Activated CD8-positive, alpha-beta memory T cell treated with anti-CD3 and anti-CD28 coated beads, Interleukin-2, amount 50 U/mL, for 1 hour (primary cell): Measurements from ENCODE around the gene INPPL1.

Experiments used
- DNase-seq: peaks from one replicate; pipeline ENCODE4 v3.0.0-alpha.2; 2020; ENCODE audit errors: extremely low read depth

INPPL1 gene

DNA sequence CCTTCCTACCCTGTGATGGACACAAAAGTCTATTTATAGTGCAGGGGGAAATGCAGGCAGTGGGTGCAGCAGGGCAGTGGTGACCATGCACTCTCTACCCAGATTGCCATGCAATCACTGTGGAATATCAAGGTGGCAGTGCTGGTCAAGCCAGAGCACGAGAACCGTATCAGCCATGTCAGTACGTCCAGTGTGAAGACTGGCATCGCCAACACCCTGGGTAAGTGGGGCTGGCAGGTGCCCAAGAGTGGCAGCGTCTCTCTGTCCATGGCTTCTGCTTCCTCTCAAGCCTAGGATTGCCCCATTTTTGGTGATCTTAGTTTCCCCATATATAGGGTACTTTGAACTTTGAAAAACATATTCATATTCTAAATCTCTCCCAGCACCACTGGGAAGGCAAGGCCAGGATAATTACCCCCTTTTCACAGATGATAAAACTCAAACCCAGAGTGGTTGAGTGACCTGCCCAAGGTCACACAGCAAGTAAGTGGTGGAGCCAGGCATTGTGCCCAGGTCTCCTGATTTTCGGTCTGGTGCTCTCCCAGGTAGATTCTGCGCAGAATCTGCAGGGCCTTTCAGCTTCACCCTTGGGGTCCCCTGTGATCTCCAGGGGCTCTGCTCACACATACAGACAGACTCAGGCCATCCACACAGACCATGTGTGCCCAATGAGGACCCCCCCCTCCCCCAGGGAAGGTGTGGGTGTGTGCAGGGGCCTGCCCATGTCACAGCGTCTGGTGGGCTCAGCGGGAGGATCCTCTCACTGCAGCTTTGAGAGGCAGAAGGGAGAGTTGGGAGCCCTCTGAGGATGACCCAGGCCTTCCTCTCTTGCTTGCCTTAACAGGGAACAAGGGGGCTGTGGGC lies 7.1 kb downstream of the INPPL1 start:
- DNase-seq = no peak

DNA sequence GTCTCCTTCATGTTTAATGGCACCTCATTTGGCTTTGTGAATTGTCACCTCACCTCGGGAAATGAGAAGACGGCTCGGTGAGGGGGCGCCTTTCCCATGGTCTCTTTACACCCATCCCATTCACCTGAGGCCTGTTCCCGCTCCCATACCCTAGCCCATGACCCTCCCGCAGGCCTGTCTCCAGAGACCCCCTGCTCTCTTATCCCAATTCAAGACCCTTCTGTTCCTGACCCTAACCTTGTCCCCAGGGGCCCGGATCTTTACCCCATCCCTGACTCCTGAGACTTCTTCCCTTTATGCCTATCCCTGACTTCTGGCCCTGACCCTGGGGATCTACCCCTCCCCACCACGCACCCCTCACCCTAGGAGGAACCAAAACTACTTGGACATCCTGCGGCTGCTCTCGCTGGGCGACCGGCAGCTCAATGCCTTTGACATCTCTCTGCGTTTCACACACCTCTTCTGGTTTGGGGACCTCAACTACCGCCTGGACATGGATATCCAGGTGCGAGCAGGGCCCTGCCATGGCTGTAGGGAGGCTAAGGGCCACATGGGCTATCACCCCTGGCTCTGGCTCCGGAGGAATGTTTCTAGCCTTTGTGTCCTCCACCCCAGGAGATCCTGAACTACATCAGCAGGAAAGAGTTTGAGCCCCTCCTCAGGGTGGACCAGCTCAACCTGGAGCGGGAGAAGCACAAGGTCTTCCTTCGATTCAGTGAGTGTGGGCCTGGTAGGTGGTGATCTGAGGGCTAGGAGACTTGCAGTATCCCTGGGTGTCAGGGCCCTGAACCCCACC lies 7.9 kb downstream of the INPPL1 start:
- DNase-seq = no peak

DNA sequence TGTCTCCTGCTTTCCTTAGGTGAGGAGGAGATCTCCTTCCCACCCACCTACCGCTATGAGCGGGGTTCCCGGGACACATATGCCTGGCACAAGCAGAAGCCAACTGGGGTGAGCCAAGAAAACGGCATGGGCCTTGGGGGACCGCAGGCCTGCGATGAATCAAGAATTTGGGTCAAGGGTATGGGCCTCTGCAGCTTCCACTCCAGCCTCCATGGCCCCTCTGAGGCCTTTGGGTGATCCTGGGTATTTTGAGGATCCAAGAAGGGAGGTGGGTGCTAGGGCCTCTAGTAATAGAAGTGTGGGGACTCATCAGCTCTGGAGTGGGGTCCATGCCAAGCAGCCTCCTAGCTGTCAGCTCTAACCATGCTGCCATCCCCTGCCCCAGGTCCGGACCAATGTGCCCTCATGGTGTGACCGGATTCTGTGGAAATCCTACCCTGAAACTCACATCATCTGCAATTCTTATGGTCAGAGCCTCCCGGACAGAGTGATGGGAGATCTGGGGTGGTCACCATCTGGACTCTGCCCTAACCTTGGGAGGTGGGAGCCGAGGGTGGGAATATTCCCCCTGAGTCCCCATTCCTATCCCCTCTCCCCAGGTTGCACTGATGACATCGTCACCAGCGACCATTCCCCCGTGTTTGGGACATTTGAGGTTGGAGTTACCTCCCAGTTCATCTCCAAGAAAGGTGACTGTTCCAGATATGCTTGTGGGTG lies 8.6 kb downstream of the INPPL1 start:
- DNase-seq = no peak

DNA sequence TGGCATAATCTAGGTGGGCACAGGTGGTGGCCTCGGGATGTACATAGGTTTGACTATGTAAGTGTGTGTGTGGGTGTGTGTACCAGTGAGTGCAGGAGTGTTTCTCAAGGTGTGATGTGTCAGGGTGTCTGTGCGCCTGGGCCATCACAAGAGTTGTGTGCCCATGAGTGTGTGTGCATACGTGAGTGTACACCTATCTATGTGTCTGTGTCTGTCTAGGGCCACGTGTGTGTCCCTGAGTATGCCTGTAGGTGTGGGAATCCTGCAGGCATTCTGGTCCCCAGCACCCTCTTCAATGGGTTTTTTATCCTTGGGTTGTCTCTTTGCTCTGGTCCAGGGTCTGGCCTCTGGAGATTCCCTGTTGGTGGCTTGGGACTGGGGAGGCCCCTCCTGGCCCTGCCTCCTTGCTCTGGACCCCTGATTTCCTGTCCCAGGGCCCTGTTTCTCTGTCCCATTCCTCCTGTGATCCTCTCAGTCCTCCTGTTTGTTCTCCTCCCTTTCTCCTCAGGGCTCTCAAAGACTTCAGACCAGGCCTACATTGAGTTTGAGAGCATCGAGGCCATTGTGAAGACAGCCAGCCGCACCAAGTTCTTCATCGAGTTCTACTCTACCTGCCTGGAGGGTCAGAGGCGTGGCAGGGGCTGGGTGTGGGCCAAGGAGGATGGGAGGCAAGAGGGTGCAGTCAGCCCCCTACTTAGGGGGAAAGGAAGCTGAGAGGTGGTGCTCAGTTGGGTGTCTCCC lies 9.4 kb downstream of the INPPL1 start:
- no peak for DNase-seq

DNA sequence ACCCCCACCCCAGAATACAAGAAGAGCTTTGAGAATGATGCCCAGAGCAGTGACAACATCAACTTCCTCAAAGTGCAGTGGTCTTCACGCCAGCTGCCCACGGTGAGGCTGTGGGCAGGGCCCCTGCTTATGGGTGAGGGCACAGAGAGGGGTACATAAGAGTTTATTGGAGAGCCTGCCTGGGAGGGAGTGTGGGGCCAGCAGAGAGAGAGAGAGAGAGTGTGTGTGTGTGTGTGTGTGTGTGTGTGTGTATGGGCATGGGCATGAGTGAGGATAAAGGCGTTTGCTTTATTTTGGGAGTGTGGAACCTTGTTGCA lies 9.9 kb downstream of the INPPL1 start:
- no peak for DNase-seq

DNA sequence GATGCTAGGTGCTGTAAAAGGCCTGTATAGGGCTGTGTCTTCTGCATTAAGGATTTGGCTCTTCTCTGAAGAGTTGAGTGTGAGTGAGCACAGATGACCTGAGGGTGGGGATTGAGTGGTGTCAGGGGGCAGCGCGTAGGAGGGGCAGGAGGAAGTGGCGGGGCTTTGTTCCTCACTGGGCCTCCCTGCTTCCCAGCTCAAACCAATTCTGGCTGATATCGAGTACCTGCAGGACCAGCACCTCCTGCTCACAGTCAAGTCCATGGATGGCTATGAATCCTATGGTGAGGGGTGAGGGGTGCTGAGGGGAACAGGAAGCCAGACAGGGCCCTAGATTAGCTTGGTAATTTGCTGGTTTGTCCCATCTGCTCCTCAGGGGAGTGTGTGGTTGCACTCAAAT lies 10.4 kb downstream of the INPPL1 start:
- DNase-seq = no peak

DNA sequence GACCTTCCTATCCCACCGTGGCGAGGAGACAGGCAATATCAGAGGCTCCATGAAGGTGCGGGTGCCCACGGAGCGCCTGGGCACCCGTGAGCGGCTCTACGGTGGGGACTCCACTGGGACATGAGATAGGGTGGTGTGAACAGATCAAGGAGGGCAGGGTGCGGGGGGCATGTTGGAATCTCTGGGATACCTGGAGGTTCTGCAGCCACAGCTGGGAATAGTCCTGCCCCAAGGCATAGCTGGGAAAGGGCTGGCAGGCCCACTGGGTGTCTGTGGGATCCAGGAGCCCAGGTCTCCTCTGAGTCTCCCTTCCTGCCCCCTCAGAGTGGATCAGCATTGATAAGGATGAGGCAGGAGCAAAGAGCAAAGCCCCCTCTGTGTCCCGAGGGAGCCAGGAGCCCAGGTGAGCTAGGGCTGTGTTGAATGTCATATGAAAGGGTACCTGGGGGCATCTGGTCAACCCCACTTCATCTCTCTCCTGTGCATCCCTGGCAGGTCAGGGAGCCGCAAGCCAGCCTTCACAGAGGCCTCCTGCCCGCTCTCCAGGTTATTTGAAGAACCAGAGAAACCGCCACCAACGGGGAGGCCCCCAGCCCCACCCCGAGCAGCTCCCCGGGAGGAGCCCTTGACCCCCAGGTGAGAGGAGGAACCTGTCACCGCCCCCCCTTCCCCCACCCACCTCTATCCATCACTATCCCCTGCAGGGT lies 10.9 kb downstream of the INPPL1 start:
- no peak for DNase-seq

DNA sequence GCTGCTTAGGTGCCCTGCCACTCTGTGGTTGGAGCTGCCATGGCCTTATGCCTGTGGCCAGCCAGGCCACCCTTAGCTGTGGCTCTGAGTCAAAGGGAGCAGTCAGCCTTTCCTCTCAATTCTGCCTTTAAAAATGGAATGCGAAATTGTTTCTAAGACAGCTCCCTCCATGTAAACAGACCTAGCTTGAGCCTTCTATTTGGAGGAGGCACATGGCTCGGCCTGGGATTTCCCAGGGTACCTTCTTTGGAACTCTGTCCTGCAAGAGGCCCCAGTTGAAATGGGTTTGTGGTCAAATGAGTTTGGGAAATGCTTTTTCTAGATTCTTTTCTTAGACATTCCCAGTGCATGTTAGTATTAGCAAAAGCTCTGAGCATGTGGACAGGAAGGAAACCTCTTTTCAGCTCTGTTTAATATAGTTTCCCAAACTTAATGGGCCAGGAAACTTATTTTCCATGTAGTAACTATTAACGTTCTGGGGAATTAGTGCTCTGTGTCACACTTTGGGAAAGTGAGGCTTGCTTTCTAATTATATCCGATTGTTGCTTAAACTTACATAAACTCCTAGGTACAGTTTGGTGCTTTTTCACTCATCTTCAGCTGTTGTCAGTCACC lies 11.6 kb downstream of the INPPL1 start:
- DNase-seq = no peak

DNA sequence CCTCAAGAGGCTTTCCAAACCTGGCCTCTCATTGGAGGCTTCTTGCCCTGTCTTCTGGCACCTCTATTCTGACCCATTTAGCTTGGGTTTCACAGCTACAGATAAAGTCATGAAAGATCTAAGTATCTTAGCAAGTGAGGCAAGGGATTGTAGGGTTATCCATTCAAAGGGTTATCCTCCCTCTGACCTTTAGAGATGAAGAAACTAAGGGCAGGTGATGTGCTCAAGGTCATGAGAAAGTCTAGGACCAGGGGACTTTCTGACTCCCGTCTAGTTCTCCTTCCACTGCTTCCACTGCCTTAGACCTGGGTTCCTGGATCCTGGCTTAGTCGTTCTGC lies 12.2 kb downstream of the INPPL1 start:
- no peak for DNase-seq

DNA sequence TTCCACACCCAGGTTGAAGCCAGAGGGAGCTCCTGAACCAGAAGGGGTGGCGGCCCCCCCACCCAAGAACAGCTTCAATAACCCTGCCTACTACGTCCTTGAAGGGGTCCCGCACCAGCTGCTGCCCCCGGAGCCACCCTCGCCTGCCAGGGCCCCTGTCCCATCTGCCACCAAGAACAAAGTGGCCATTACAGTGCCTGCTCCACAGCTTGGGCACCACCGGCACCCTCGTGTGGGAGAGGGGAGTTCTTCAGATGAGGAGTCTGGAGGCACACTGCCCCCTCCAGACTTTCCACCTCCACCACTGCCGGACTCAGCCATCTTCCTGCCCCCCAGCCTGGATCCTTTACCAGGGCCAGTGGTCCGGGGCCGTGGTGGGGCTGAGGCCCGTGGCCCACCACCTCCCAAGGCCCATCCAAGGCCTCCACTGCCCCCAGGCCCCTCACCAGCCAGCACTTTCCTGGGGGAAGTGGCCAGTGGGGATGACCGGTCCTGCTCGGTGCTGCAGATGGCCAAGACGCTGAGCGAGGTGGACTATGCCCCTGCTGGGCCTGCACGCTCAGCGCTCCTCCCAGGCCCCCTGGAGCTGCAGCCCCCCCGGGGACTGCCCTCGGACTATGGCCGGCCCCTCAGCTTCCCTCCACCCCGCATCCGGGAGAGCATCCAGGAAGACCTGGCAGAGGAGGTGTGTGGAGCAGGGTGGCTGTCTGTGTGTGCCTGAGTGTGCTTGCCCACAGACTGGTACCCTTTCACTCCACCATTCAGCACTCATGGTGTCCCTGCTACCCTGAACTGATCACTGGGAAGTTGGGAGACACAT lies 12.8 kb downstream of the INPPL1 start:
- DNase-seq = no peak

DNA sequence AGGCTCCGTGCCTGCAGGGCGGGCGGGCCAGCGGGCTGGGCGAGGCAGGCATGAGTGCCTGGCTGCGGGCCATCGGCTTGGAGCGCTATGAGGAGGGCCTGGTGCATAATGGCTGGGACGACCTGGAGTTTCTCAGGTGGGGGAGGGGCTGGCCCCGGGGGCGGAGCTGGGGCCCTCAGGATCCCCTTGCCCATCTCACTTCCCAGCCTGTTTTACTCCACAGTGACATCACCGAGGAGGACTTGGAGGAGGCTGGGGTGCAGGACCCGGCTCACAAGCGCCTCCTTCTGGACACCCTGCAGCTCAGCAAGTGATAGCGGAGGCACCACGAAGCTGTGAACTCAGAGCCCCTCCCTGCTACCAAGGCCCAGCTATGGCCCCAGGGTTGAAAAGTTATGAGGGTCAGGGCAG lies 13.5 kb downstream of the INPPL1 start:
- no peak for DNase-seq

DNA sequence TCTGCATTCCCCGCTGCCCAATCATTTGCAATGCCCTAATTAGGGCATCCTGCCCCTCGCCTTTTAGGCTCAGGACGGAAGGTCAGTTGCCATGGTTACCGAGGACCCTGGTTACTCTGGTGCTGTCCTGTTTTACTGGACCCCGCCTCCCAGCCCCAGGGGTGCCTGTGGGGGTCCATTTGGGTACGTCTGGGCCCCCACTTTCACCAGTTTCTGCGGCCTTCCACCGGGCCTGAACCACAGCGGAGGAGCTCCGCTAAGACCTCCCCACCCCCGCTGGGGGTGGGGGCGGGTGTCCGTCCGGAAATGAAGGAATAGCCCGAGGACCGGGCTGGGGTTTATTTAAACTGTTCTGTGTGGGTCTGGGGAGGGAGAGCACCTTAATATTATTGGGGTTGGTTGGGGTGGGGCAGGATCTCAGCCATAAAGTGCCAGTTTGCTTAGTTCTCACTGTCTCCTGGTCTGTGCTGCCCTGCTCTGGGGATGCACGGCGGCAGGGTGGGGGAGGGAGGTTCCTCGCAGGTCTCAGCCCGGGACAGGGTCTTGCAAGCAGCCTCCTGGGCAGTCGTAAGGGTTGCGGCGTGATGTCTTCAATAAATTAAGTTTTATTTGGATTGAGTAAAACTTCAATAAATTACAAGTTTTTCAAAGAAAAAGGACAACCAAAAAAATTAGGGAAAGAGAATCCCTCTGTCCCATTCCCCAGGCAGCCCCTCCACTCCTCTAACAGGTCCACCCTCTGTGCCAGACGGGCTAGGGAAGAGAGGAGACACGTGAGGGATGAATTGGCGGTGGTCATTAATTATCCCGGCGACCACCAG lies 14.1 kb downstream of the INPPL1 start:
- no peak for DNase-seq

DNA sequence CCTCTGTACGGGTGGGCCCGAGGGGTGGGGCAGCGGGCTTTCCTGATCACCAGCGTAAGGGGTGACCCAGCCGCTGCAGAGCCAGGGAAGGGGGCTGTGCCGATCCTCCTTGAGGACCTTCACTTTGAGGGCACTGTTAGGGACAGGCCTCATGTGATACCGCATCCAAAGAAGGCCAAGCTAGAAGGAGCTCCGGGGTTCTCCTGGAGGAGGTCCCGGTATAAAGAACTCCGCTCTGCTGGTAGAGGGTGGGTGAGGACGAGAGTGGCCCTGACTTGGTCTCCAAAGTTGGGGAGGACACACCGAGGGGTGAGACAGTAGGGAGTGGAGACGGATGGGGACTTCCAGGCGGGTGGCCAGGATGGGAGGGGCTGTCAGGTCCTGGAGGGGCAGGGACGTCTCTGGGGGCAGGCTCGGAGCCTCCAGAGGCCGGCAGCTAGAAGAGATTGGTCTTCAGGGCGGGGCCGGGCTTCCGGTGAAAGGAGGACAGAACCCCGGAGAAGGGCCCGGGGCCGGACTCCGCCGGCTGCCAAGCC lies 14.8 kb downstream of the INPPL1 start:
- no peak for DNase-seq

DNA sequence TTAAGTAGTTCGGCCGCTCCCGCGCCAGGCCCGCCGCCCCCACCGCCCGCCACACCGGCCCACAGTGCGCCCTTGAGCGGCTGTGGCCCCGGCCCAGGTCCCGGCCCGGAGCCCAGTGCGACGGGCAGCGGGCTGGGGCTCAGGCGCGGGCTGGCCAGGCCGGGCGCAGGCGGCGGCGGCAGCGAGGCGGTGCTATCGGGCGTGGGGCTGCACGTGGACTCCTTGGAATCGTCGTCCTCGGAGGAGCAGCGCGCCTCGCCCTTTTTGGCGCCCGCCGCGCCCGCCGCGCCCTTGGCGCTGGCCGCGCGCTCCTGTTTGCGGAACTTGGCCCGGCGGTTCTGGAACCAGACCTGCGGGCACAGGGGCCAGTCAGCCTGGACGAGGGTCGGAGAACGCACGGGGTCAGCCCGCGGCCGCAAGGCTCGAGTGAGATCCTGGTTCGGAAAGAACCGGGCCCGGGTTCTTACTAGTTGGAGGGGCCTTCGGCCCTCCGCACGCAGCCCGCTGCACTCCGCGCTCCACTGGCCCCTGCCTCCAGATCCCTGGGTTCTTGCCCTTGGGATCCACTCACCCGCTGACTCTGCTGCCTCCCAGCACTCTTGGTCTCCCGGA lies 15.4 kb downstream of the INPPL1 start:
- no peak for DNase-seq

DNA sequence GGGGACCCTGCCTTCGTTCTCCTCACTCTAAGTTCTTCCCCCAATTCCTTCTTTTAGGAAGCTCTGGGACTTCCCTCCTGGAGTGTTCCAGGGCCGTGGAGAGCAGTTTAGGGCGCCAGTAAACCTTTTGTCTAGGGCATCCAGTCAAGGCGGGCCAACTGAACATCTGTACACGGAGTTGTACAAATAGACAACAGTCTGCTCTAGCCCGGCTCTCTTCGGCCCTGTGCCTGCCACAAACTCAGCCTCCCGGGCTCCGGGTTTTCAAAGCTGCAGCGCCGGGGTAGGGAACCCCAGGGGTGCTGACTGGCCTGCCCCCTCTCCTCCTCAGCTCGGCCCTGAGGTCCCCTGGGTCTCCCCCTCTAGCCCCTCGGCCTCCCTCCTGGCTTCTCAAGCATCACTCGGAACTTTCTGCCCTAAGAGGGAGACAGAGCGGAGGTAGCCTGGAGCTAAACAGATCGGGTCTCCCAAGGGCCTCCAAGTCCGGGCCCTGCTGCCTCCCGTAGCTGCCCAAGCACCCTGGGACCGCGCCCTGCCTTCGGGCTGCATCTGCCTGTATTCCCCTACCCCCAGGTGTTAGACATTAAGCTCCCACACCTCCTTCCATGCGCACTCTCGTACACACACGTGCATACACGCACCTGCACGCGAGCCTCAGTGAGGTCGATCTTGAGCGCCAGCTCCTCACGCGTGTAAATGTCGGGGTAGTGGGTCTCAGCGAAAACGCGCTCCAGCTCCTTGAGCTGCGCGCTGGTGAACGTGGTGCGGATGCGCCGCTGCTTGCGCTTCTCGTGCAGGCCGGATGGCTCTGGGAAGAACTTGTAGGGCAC lies 16.1 kb downstream of the INPPL1 start:
- DNase-seq = no peak

DNA sequence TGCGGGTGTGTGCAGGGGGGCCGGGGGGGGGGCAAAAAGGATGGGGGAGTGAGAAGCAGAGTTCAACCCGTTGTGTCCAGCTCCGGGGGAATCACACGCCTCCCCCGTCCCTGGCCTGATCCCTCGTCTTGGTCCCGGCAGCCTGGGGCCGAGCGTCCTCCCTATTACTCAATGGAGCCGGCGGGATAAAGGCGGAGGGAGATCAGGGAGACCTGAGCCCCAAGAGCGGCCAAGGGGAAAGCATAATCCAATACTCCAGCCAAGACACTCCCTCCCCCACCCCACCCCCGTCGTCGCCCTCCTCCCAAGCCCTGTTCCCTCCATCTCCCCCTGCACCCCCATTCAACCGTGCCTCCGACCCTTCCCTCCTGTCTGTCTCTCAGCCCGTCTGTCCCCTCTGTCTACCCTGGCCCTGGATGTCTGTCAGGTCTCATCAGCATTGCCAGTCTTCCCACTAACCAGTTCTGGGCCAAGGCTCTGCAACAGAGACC lies 16.8 kb downstream of the INPPL1 start:
- no peak for DNase-seq

DNA sequence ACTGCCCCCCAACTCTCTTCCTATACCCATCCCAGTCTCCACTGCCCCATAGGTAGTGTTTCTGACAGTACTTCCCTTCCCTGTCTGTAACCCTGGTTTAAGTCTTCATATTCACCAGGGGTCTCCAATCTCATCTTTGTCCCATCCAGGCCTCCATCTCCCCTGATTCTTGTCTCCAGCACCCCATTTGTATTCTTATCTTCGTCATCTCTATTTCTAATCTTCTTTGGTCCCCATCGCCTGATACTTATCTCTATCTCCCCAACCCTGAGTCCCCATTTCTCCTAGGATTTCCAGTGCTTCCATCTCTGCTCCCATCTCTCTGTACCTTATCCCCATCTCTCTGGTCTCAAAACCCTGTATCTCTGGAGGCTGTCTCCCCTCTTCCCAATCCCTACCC lies 17.6 kb downstream of the INPPL1 start:
- DNase-seq = no peak
